ENCODE measurements around the gene SLC9A2.

The SLC9A2 gene

DNA sequence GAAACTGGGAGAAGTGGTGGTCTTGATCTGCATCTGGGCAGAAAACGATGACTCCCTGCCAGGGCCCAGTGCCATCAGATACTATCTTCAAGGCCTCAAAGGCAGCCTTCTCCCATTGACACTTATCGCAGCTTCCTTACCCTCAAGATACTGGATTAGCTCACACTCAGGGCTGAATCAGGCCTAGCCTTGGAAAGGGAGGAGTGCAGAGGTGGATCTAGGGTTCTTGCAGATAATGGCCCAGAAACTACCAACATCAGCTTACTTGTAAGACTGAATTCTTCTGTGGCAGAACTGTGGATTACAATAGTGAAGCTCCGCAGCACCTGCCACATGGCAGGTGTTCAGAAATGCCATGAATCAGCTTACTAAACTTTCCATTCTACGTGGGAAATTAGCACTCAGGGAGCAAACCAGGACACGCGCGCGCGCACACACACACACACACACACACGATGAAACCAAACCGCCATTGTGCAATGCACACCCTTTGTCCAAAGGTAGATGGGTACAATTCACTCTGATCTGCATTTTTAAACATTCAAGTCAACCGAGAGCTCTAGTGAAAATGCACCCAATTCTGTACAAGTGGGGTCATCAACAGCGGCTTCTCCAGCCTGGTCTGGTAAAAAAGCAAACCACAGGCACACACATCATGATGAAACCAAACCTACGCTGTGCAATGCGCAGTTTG, 116.2 kb downstream of the SLC9A2 start:
- no peak for DNase-seq (ENCODE audit: low read depth, low spot score)

DNA sequence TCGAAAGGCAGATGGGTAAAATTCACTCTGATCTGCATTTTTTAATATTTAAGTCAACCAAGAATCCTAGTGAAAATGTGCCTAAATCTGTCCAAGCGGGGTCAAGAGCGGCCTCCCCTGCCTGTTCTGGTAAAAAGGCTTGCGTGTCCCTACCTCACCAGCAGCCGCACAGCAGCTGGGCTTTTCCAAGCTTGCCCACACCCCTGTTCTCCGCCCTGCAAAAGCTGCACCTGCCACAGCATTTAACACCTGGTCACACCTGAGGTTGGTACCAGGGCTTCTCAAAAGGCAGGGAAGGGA, 116.7 kb downstream of the SLC9A2 start:
- no peak for DNase-seq (ENCODE audit: low read depth, low spot score)

DNA sequence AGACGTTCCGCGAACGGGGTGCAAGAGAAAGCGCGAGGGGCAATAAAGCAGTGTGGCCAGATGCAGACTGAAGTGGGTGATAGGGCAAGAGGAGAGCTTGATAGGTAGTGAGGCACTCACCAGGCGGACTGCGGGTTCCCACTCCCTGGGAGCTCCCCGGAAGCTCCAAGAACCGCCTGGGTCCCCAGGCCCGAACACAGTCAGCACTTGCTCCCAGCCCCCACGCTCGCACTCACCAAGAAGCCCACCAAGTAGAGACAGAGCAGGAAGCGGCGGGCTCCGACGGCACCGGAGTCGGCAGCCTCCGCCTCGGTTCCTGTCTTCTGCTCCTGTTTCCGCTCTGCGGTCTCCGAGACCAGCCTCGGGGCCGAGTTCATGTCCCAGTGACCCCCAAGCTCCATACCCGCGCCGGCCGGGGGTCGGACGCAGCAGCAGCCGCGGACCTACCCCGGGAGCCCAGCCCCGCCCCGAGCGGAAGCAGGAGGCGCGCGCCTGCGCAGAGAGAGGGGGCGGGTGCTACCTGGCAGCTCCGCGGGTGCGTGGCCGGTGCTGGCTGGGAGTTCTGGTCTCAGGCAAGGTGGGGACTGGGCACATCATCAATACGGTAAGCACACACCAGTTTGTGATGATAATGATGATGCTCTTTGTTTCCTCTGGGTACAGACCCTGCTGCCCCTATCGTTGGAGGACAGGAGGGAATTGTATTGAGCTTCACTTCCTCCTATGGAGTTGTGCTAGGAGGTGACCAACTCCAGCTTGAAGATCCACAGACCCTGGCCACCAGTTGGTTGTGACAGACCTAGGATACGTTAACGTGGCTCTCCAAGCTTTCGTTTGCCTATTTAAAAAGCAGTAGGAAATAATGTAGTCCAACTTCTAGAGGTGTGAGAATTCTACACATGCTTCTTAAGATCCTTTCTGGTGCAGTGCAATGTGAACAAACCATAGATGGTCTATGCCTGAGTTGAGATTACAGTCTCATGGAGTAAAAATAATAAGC, 117.4 kb downstream of the SLC9A2 start:
- DNase-seq (ENCODE audit: low read depth, low spot score), result peak; percentile 62

DNA sequence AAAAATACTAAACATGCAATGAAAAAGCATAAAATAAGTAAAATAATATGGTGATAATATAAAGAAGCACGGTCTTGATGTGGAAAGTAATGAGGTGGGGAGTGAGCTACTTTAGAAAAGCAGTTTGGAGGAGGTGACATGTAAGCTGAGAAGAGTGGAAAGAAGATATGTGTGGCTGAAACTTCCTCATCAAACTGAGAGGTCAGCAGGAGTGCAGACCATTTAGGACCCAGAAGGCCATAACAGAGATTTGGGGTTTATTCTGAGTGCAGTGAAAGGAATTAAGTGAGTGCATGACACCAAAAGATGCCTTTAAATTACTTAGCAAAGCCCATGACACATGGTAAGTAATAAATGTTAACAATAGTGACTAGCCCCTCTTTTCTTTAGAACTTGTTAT, 118.1 kb downstream of the SLC9A2 start:
- no peak for DNase-seq (ENCODE audit: low read depth, low spot score)

DNA sequence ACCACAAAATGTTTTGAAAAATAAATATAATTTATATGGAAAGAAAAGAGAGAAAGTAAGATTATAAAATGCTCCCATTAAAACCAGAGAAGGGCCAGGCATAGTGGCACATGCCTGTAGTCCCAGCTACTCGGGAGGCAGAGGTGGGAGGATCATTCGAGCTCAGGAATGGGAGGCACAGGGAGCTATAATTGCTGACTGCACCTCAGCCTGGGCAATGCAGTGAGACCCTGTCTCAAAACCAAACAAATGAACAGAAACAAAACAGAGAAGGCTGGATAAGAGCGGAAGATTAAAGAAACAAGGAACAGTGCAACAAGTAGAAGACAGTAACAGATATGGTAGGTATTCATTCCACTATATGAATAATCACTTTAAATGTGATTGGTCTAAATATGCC, 123.9 kb downstream of the SLC9A2 start:
- DNase-seq (ENCODE audit: low read depth, low spot score), result no peak

DNA sequence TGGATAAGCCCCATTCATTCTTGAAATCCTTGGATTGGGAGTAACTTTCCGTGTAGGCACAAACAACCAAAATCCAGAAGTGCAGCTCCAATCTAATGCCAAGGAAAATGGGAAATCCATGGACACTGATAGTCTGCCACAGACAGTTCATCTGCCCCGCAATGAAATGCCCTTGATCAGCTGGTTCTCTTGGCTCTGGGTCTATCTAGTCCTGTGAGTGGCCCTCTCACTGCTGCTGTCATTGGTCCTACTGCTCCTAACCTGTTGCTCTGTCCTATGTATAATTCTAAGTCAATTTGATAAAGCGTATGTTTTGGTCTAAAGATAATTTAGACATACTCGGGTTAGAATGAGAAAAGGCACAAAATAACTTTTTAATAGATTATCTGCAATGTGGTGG, 128.8 kb downstream of the SLC9A2 start:
- DNase-seq (ENCODE audit: low read depth, low spot score), result no peak

DNA sequence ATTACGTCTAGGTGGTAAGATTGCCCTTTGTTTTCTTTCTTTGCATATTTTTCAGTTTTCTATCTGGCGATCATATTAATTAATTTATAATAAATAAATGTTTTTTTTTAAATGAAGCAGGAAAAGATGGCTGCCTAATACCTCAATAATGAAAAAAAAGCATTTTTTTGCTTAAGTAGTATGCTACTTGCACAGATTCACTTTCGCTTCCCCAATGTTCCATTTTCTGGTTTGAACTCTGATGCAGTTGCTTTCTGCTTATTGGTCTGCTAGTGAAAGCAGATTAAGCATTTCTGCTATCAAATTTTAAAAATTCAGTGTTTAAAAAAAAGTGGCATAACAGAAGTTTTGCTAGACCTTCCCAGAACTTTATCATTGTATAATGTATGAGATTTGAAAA, 130.6 kb downstream of the SLC9A2 start:
- DNase-seq (ENCODE audit: low read depth, low spot score), result no peak

DNA sequence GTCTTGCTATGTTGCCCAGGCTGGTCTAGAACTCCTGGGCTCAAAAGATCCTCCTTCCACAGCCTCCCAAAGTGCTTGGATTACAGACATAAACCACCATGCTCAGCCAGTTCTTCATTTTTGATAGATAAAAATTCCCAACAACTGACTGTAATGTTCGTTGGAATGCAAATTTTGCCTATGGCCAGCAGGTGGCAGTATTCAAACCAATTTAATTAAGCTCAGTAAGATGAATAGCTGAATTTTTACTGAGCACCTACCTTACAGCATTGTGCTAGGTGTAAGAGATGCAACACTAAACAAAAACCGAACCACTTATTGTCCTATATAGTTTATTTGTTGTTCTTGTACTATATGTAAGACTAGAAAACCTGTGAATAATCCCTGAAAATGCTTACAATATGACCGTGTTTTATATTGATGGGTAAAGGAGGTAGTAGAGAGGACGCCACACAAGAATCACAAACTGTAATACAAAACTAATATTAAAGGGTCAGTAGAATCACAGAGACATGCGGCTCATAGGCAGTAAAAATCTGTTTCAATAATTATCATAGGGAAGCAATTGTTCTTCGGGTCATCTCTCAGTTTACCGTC, 134.3 kb downstream of the SLC9A2 start:
- peak; percentile 10 for DNase-seq (ENCODE audit: low read depth, low spot score)

DNA sequence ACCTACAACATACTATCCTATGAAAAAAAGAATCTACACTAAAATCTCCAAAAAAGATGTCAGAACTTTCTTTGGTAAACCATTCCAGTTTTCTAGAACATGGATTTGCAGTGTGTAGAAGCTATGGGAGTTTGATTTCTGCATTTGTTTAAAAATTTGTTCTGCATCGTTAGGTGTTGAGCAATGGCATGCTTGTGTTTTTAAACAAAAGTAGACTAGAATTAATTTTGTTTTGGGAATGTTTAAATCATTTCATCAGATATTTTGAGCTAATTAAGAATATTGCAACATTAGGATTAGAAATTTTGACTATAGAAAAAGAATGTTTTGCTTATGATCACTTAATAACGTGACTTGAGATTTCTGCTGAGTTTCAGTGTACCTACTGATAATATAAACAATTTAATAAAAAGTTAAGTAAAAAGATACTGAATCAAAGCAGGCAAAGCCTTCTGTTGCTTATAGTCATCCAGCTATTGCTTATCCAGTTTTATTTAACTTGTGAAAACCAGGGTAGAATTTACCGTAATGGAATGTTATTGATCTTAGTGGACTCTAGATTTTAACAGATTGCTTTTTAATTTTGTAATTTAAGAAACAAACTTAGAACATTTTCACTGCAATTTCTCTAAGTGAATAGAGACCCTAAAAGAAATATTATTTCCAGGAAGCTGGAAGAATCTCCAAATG, 135.2 kb downstream of the SLC9A2 start:
- DNase-seq (ENCODE audit: low read depth, low spot score), result no peak

DNA sequence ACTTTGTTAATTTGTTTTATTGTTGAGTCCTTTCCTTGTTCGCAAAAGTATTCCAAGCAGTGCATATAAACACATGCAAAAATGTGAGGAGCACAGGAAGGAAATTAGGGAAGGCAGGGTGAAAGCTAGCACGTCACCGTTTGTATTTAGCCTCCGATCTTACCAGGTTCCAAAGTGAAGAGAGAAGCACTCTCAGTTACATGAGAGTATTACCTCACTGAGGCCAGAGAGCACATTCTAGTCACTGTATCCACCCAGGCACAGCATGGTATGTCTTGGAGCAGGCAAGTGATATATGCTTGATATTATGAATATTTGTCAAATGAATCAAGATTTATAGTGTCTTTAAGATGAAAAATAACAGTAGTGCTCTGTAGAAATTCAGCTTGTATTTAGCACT, 135.9 kb downstream of the SLC9A2 start:
- DNase-seq (ENCODE audit: low read depth, low spot score), result no peak

DNA sequence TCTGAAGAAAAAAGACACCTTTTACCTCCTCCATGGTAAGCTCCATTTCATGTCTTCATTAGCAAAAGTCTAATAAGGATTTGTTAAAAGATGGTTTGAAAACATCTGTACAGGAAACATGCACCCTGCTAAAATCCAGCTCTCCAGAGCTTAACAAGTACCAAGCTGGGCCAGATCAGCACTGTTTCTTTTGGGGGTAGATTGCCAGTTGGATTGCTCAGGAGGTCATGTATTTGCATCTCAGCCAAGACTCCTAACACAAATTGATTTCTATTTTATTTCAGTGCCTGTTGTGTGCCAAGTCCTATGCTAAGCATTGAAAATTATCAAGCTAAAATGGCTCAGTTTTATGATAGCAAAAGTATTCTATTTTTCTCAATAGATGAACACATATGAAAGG, 139.1 kb downstream of the SLC9A2 start:
- DNase-seq (ENCODE audit: low read depth, low spot score), result no peak
